ENCODE measurements around the gene EMC8. TPM values are rescaled to one million over a fixed set of nuclear protein-coding genes. Genes with fewer than 3 reads are reported as not detected.

EMC8 gene
- total RNA-seq = 10 to 100 TPM; 33.3 to 43.0 TPM

DNA sequence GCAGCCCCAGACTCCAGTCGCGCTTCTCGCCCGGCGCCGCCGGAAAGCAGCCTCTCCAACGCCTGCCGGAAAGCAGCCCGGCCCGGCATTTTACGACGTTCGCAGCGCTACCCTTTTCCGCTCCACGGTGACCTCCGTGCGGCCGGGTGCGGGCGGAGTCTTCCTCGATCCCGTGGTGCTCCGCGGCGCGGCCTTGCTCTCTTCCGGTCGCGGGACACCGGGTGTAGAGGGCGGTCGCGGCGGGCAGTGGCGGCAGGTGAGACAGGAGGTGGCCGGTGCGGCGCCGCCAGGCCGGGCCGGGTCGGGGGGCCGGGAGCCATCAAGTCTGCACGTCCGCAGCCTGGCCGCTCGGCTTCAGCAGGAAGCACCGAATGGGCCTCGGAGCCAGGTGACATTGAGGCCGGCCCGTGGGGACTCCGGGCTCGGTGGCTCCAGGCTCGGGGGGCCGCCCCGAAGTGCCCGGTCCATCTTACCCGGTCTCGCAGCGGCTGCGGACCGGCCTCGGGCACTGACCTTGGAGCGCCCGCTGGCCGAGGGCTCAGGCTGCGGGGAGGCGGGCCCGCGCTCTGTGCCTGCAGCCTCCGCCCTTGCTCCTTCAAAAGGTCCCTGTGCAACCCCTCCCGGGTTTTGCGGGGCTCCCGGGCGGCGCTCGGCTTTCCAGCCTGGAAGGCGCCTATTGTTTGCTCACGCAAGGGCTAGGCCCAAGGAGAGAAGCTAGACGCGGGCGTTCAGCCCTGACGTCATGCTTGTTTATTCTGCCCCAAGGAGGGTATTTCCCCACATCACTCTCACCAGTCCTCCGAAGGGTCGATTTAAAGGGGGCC, at the start of gene EMC8, which contains the start of gene COX4I1:
TSS of gene EMC8 (minus strand) at position 48 of the 824 bp plus-strand sequence. CDS start 249 bp downstream, outside the sequence.
TSS of gene COX4I1 (plus strand) at position 199 of the 824 bp plus-strand sequence. CDS start 1,511 bp downstream, outside the sequence.
- Mint-ChIP-seq H3K4me1 (ENCODE audit: low read depth) (peaks cover 61% of the 10 kb centered on the region), H3K9me3 (ENCODE audit: insufficient read depth) (no peaks in the 10 kb centered on the region), H3K4me3 (peak within 1 kb of the TSS; percentile 90), H3K36me3 (ENCODE audit: low read depth) (peaks cover 56% of the 10 kb centered on the region), H3K27ac (peak within 1 kb of the TSS; percentile 89), H3K27me3 (ENCODE audit: low read depth) (no peaks in the 10 kb centered on the region)
- DNase-seq (peak; percentile 95), ATAC-seq (peak; percentile 91)
- ChIA-PET POLR2A (interaction anchor here (1.0 kb wide), 2 partner anchors 144 to 181 kb away, joined by 3 read pairs; no protein-coding TSS in a partner anchor), CTCF (interaction anchor here (2.3 kb wide), 1 partner anchor 20 kb away, joined by 13 read pairs; no protein-coding TSS in a partner anchor)

DNA sequence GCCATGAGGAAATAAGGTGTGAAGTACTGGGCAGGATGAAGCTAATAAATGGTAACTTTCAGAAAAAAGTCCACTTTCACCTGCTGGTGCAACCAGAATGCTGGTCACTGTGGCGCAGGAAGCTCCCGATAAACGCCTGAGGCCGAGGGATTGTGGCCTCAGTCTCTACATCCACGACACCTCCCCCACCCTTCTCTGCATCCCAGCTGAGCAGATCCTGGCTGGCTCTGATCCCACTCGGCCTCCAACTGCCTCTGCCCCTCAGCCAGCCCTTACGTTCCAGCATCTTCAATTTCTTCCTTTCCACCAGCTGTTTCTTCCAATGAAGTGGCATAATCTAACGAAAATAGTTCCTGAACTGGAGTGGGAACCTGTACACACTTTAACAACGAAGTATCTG, 49.6 kb upstream of the EMC8 start:
- H3K27me3 Mint-ChIP-seq (ENCODE audit: low read depth) = peaks cover 17% of the 10 kb centered on the region
- no peak overlapping the region for H3K27ac Mint-ChIP-seq
- no peak overlapping the region for H3K4me3 Mint-ChIP-seq
- H3K36me3 Mint-ChIP-seq (ENCODE audit: low read depth) = no peaks in the 10 kb centered on the region
- ATAC-seq = no peak
- DNase-seq = no peak
- ChIA-PET CTCF (interaction anchor here (1.0 to 1.3 kb wide), 2 partner anchors 27 to 30 kb away, joined by 4 to 5 read pairs; no protein-coding TSS in a partner anchor), POLR2A (no interaction called here)
- H3K9me3 Mint-ChIP-seq (ENCODE audit: insufficient read depth) = no peaks in the 10 kb centered on the region
- H3K4me1 Mint-ChIP-seq (ENCODE audit: low read depth) = peaks cover 16% of the 10 kb centered on the region

DNA sequence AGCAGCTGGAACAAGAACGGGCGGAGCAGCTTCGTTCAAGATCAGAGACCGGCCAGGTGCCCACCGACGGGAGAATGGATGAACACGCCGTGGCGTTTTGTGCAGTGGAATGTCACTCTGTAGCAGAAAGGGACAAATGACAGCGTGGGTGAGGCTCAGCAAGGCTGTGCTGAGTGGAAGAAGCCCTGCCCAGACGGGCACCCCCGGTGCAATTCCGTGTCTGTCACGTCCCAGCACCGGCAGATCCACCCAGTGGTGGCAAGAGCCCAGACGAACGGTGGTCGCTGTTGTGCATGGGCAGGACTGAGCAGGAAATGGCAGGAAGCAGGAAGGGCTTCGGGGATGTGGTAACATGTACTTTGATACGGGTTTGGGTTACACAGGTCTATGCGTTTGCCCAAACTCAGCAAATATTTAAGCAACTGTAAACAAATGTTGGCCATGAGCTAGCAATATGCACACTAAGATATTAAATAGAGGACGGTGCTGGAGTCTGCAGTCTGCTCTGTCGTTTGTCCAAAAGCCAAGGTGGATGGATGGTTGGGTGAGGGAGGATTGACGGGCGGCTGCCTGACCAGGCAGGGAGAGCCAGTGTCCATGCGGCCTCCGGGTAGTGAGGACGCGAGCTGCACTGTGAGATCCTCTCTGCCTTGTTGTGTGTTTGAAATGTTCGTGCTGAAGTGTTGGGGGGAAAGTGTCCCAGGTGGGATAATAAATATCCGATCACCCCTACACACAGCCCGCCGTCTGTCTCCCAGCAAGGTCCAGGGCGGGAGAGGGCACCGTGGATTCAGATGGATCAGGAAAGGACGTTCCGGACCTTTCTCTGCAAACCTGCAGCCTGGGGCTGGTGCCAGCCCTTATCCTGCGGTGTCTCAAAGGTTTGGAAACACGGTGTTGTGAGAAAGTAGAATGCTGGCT, 48.6 kb upstream of the EMC8 start:
- Mint-ChIP-seq H3K4me3 (no peak overlapping the region), H3K4me1 (ENCODE audit: low read depth) (peaks cover 16% of the 10 kb centered on the region), H3K27ac (no peak overlapping the region), H3K36me3 (ENCODE audit: low read depth) (no peaks in the 10 kb centered on the region), H3K27me3 (ENCODE audit: low read depth) (peaks cover 20% of the 10 kb centered on the region), H3K9me3 (ENCODE audit: insufficient read depth) (no peaks in the 10 kb centered on the region)
- ATAC-seq = no peak
- POLR2A ChIA-PET = no interaction called here
- CTCF ChIA-PET = no interaction called here
- DNase-seq = no peak

DNA sequence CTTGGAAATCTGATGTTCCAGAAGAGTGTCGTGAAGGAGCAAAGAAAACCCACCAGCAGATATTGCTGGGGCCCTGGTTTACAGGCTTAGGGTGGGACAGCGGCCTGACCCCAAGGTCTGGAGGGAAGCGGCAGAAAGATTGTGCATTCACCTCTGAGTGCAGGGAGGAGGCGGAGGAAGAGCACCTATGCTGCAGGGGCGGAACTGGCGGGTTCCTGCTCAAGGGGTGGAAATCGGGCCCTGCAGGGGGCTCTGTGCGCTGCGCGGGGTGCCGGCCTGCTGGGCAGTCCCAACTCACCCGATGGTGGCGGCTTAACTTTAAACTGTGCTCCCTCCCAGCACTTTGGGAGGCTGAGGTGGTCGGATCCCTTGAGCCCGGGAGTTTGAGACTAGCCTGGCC, 47.7 kb upstream of the EMC8 start:
- CTCF ChIA-PET = no interaction called here
- ATAC-seq = no peak
- H3K36me3 Mint-ChIP-seq (ENCODE audit: low read depth) = no peaks in the 10 kb centered on the region
- peaks cover 17% of the 10 kb centered on the region for H3K27me3 Mint-ChIP-seq (ENCODE audit: low read depth)
- H3K9me3 Mint-ChIP-seq (ENCODE audit: insufficient read depth) = no peaks in the 10 kb centered on the region
- no peak for DNase-seq
- H3K4me3 Mint-ChIP-seq = no peak overlapping the region
- POLR2A ChIA-PET = no interaction called here
- H3K4me1 Mint-ChIP-seq (ENCODE audit: low read depth) = peaks cover 16% of the 10 kb centered on the region
- no peak overlapping the region for H3K27ac Mint-ChIP-seq

DNA sequence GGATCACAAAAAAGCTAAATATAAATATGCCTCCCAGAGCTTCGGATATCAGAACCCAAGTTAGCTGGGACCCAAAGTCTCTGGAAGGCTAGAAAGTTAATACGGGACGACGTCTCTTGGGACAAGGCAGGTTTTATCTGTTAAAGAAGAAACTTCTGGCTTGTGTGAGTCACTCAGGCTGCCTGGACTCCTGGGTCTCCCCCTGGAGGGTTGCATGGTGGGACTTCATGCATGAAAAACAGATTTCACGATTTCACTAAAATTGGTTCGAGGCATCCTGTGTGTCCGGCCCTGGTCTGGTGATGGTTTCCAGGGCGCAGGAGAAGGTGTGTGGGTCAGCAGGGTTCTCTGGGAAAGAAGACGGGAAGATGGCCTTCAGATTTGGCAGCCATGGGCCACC, 47.1 kb upstream of the EMC8 start:
- H3K27me3 Mint-ChIP-seq (ENCODE audit: low read depth) = peaks cover 16% of the 10 kb centered on the region
- H3K36me3 Mint-ChIP-seq (ENCODE audit: low read depth) = no peaks in the 10 kb centered on the region
- CTCF ChIA-PET = no interaction called here
- H3K9me3 Mint-ChIP-seq (ENCODE audit: insufficient read depth) = no peaks in the 10 kb centered on the region
- ATAC-seq (no peak), DNase-seq (no peak)
- no peak overlapping the region for H3K27ac Mint-ChIP-seq
- POLR2A ChIA-PET = no interaction called here
- H3K4me3 Mint-ChIP-seq = no peak overlapping the region
- peaks cover 16% of the 10 kb centered on the region for H3K4me1 Mint-ChIP-seq (ENCODE audit: low read depth)

DNA sequence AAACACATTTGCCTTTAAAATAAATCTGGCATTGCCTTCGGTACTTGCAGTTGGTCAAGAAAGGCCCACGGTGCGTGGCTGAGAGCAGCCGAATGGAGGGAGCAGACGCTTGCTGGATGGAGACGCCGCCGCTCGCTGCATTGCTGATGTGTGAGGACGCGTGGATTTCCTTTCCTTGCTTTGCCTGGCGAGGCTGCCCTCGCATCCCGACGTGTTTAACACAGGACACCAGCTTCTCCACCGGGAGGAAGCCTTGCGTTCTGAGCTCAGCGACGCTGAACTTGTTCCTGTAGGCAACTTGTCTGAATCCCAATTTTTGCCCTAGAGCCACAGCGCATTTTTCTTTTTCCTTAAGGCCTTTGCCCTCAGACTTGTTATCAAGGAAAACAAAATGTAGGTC, 45.9 kb upstream of the EMC8 start:
- H3K9me3 Mint-ChIP-seq (ENCODE audit: insufficient read depth) = no peaks in the 10 kb centered on the region
- H3K27me3 Mint-ChIP-seq (ENCODE audit: low read depth) = peaks cover 15% of the 10 kb centered on the region
- ChIA-PET CTCF (interaction anchor here (1.5 kb wide), 1 partner anchor 24 kb away, joined by 4 read pairs; no protein-coding TSS in a partner anchor), POLR2A (no interaction called here)
- H3K4me3 Mint-ChIP-seq = no peak overlapping the region
- H3K27ac Mint-ChIP-seq = no peak overlapping the region
- H3K4me1 Mint-ChIP-seq (ENCODE audit: low read depth) = peaks cover 16% of the 10 kb centered on the region
- no peaks in the 10 kb centered on the region for H3K36me3 Mint-ChIP-seq (ENCODE audit: low read depth)
- ATAC-seq (no peak), DNase-seq (no peak)

DNA sequence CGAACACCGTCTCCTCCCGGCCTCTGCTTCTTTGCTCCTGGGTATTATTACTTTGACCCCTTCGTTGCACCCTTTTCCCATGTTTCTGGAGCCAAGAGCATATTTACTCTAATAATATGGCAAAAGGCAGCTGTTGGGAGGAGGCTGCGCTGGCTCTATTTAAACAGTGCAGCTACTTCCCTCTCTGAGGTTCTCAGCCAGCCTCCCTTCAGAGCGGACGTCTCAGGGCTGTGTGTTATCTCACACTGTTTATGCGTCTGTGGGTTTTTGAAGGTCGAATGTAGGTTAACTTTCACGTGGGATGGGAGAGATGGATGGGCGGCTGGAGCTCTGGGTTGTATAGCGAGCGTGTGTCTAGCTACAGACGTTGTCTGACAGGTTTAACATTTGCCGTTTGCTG, 45.4 kb upstream of the EMC8 start:
- Mint-ChIP-seq H3K9me3 (ENCODE audit: insufficient read depth) (no peaks in the 10 kb centered on the region), H3K36me3 (ENCODE audit: low read depth) (no peaks in the 10 kb centered on the region), H3K27me3 (ENCODE audit: low read depth) (peaks cover 14% of the 10 kb centered on the region), H3K27ac (no peak overlapping the region), H3K4me3 (no peak overlapping the region), H3K4me1 (ENCODE audit: low read depth) (peaks cover 16% of the 10 kb centered on the region)
- POLR2A ChIA-PET = no interaction called here
- CTCF ChIA-PET = interaction anchor here (1.5 kb wide), 1 partner anchor 23 kb away, joined by 4 read pairs; no protein-coding TSS in a partner anchor
- DNase-seq (no peak), ATAC-seq (no peak)

DNA sequence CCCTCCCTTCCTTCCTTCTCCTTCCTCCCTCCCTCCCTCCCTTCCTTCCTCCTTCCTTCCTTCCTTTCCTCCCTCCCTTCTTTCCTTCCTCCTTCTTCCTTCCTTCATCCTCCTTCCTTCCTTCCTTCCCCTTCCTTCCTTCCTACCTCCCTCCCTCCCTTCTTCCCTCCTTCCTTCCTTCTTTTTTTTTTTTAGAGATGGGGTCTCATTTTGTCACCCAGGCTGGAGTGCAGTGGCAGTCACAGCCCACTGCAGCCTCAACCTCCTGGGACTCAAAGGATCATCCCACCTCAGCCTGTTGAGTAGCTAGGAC, 44.8 kb upstream of the EMC8 start:
- DNase-seq (no peak), ATAC-seq (no peak)
- Mint-ChIP-seq H3K9me3 (ENCODE audit: insufficient read depth) (no peaks in the 10 kb centered on the region), H3K4me3 (no peak overlapping the region), H3K27ac (no peak overlapping the region), H3K4me1 (ENCODE audit: low read depth) (peaks cover 16% of the 10 kb centered on the region), H3K36me3 (ENCODE audit: low read depth) (no peaks in the 10 kb centered on the region), H3K27me3 (ENCODE audit: low read depth) (peaks cover 12% of the 10 kb centered on the region)
- POLR2A ChIA-PET = no interaction called here
- CTCF ChIA-PET = no interaction called here

DNA sequence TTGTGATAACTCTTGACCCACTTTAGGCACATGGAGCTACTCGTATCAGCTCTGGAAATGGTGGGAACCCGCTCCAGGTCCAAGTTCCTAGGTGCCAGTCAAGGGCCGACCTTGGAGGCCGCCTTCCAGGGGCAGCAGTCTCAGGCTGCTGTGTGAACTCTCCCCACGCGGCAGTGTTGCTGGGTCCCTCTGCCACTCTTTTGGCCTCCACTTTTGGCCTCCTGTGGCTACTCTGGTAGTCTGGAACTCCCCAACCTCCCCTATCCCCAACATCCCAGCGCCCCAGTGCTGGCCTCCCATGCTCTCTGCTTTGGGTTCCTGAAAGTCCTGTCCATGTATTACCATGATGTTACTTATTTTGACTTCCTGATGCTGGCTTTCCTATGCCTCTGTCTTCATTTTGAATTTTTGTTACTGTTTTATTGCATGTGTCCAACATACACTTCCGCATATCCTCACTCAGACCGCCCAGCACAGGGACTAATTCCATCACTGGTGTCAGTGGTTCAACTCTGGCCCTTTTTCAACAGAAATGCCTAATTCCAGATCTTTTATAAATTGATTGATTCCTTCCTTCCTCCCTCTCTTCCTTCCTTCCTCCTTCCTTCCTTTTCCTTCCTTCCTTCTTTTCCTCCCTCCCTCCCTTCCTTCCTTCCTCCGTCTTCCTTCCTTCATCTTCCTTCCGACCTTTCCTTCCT, 44.3 kb upstream of the EMC8 start:
- ChIA-PET POLR2A (no interaction called here), CTCF (no interaction called here)
- no peaks in the 10 kb centered on the region for H3K36me3 Mint-ChIP-seq (ENCODE audit: low read depth)
- ATAC-seq = no peak
- no peaks in the 10 kb centered on the region for H3K9me3 Mint-ChIP-seq (ENCODE audit: insufficient read depth)
- no peak overlapping the region for H3K4me3 Mint-ChIP-seq
- DNase-seq = no peak
- H3K4me1 Mint-ChIP-seq (ENCODE audit: low read depth) = peaks cover 16% of the 10 kb centered on the region
- H3K27ac Mint-ChIP-seq = no peak overlapping the region
- H3K27me3 Mint-ChIP-seq (ENCODE audit: low read depth) = peaks cover 12% of the 10 kb centered on the region

DNA sequence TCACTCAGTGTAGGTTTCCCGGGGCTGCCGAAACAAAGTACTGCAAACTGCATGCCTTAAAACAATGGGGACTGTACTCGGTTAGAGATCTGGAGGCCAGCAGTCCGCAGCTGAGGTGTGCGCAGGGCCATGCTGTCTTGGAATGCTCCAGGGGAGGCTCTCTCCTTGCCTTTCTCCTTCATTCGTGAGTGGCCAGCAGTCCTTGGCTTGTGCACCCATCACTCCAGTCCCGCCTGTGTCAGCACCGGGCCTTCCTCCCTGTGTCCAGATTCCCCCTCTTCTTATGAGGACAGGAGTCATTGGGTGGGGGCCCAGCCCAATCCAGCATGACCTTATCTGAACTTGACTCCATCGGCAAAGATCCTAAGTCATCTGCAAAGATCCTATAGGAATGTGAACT, 43.5 kb upstream of the EMC8 start:
- CTCF ChIA-PET = interaction anchor here (1.5 kb wide), 1 partner anchor 22 kb away, joined by 3 read pairs; no protein-coding TSS in a partner anchor

DNA sequence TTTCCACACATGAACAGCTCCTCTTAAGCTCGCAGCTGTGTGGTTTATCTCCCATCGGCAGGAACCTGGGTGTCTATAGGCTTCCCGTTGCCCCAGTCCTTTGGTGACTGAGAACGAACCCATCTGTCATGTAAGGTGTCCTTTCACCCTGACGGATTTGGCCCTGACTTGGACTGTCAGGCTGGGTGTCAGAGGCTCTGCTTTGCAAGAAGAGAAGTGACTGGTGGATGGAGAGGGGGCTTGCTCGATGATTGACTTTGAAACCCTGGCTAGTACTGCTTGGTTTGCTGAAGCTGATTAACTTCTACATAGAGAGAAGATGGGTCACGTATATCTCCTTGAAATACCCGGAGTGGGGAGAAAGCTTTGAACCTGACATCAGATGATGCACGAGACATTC, 43.1 kb upstream of the EMC8 start:
- POLR2A ChIA-PET = no interaction called here
- ATAC-seq (no peak), DNase-seq (no peak)
- peaks cover 8% of the 10 kb centered on the region for H3K4me1 Mint-ChIP-seq (ENCODE audit: low read depth)
- no peak overlapping the region for H3K27ac Mint-ChIP-seq
- H3K9me3 Mint-ChIP-seq (ENCODE audit: insufficient read depth) = no peaks in the 10 kb centered on the region
- H3K4me3 Mint-ChIP-seq = no peak overlapping the region
- H3K27me3 Mint-ChIP-seq (ENCODE audit: low read depth) = peaks cover 17% of the 10 kb centered on the region
- CTCF ChIA-PET = interaction anchor here (1.5 kb wide), 1 partner anchor 21 kb away, joined by 3 read pairs; no protein-coding TSS in a partner anchor
- H3K36me3 Mint-ChIP-seq (ENCODE audit: low read depth) = no peaks in the 10 kb centered on the region

More for the DNA sequence above, 43.5 kb upstream of the EMC8 start:
- Mint-ChIP-seq H3K4me3 (no peak overlapping the region), H3K27ac (no peak overlapping the region), H3K36me3 (ENCODE audit: low read depth) (no peaks in the 10 kb centered on the region), H3K27me3 (ENCODE audit: low read depth) (peaks cover 13% of the 10 kb centered on the region), H3K4me1 (ENCODE audit: low read depth) (peaks cover 12% of the 10 kb centered on the region), H3K9me3 (ENCODE audit: insufficient read depth) (no peaks in the 10 kb centered on the region)
- POLR2A ChIA-PET = no interaction called here
- DNase-seq = no peak
- ATAC-seq = no peak

All from activated CD8-positive, alpha-beta T cell treated with anti-CD3 and anti-CD28 coated beads, Interleukin-2, amount 10 ng/mL, durations not matched to agents 7 days and 5 days (primary cell).